Endometrial microvascular endothelial cells (primary cell): ENCODE results near the gene AK6. TPM values are rescaled to one million over a fixed set of nuclear protein-coding genes. Genes with fewer than 3 reads are reported as not detected.
"Not testable (repeated sequence)": the region's sequence is repeated elsewhere in the genome, so short reads cannot be mapped to it uniquely, and the experiment has no call there.

Experiments used
- in situ Hi-C: cut with HindIII; loops from 2 replicates; pipeline ENCODE4 v1.10.0; 2017; ENCODE audit warnings: low sequenced_read_pairs, low pct_unique_long_range_greater_than_20kb; ENCODE audit errors: inconsistent ontology term
- total RNA-seq: library from RNA; depleted of rRNA; stranded (reverse); fragments of >200 nt; gene quantifications from one replicate; pipeline ENCODE4 v1.2.3, GENCODE V29; 2015; ENCODE audit errors: inconsistent ontology term

Gene AK6
- total RNA-seq: 66.7 TPM

- in situ Hi-C loops: no loop called here
Measured at GRCh38 chr5:69369340-69370121, at the start of gene AK6, which contains the start of the genes RAD17 and TAF9. Gene AK6 (minus strand): TSS chr5:69369520. CDS start chr5:69369490, 30 bp downstream. Gene RAD17 (plus strand): TSS chr5:69369818. CDS start chr5:69372209, 2,391 bp downstream. Gene TAF9 (minus strand): TSS chr5:69369520. CDS start chr5:69365737, 3,783 bp downstream.

GRCh38 chr5:69418554-69418953 is 49.2 kb upstream of the AK6 start:
- in situ Hi-C loops: no loop called here

- in situ Hi-C loops: no loop called here
Measured at GRCh38 chr5:69416699-69417098, 47.4 kb upstream of the AK6 start.

GRCh38 chr5:69416180-69416579 is 46.9 kb upstream of the AK6 start:
- in situ Hi-C loops: no loop called here

- in situ Hi-C loops: no loop called here
Measured at GRCh38 chr5:69415584-69415958, 46.3 kb upstream of the AK6 start.

GRCh38 chr5:69414885-69415583 is 45.7 kb upstream of the AK6 start, which contains the start of gene MARVELD2:
Gene MARVELD2 (plus strand): TSS chr5:69415116. CDS start chr5:69419386, 4,270 bp downstream.
- in situ Hi-C loops: no loop called here

GRCh38 chr5:69404659-69405330 is 35.5 kb upstream of the AK6 start:
- in situ Hi-C loops: no loop called here

GRCh38 chr5:69378376-69378775 is 9.1 kb upstream of the AK6 start:
- in situ Hi-C loops: no loop called here

- in situ Hi-C loops: no loop called here
Measured at GRCh38 chr5:69374911-69375446, 5.7 kb upstream of the AK6 start.

- in situ Hi-C loops: no loop called here
Measured at GRCh38 chr5:69372394-69372793, 3.1 kb upstream of the AK6 start.

- in situ Hi-C loops: not testable (repeated sequence)
Measured at GRCh38 chr5:69370335-69370734, 1.0 kb upstream of the AK6 start.

GRCh38 chr5:69368458-69369339 is 621 bp downstream of the AK6 start:
- in situ Hi-C loops: no loop called here

GRCh38 chr5:69367697-69368279 is 1.5 kb downstream of the AK6 start:
- in situ Hi-C loops: no loop called here

GRCh38 chr5:69364850-69365249 is 4.5 kb downstream of the AK6 start:
- in situ Hi-C loops: no loop called here

GRCh38 chr5:69364414-69364813 is 4.9 kb downstream of the AK6 start:
- in situ Hi-C loops: no loop called here

- in situ Hi-C loops: no loop called here
Measured at GRCh38 chr5:69360442-69360841, 8.9 kb downstream of the AK6 start.

GRCh38 chr5:69359699-69360098 is 9.6 kb downstream of the AK6 start:
- in situ Hi-C loops: no loop called here

GRCh38 chr5:69350664-69351063 is 18.7 kb downstream of the AK6 start:
- in situ Hi-C loops: no loop called here
